DOHH2 (cell line): ENCODE data around the gene C2orf74.

Source experiments
- EZH2phosphoT487 ChIP-seq: fragments of 200-600 bp; sonication (generic); IDR thresholded peaks from 2 replicates; pipeline ENCODE4 v1.6.1; 2017; ENCODE audit warnings: borderline replicate concordance, mild to moderate bottlenecking, antibody characterized with exemption, low read length, moderate library complexity, mixed read lengths
- TF ChIP-seq, protein P1 (sequence below): fragments of 200-600 bp; sonication (generic); IDR thresholded peaks from one replicate; pipeline ENCODE4 v1.5.1; 2014; ENCODE audit warnings: antibody characterized with exemption, mild to moderate bottlenecking, low read depth, low read length; ENCODE audit not compliant: poor library complexity, severe bottlenecking

DNA sequence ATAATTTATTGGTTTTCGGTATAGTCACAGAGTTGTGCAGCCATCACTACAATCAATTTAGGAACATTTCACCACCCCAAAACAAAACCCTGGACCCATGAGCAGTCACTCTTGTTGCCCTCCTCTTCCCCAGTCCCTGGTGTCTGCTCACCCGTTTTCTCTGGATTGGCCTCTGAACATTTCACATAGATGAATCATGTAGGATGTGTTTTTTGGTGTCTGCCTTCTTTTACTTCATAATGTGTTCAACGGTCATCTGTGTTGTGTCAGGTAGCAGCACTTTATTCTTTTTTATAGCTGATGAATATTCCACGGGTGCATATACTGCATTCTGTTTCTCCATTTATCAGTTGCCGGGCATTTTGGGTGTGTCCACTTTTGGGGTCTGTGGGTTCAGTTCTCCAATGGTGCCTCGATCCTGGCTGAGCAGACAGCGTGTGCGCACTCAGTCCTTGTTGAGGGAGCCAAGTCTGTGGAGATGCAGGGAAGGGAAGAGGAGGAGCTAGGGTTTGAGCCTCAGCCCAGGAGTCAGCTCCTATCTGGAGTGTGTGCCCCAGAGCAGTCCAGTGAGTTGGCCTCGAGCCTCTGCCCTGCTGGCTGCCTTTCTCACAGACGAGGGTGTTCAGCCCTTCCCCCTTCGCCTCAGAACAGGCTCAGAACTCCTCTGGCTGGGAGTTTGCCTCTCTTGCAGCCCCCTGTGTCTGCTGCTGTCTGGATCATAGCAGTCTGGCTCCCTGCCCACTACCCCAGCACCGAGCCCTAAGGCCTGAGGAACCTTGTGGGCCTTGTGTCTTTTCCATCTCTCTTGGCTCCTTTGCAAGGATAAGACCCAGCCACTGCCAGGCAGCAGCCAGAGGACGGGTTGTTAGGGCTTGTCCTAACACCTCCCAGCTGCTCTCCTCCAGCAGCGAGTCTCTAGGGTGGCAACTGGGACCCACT, 18.0 kb downstream of the C2orf74 start:
- no peak for TF ChIP-seq EZH2phosphoT487
- TF ChIP-seq, protein P1, sequence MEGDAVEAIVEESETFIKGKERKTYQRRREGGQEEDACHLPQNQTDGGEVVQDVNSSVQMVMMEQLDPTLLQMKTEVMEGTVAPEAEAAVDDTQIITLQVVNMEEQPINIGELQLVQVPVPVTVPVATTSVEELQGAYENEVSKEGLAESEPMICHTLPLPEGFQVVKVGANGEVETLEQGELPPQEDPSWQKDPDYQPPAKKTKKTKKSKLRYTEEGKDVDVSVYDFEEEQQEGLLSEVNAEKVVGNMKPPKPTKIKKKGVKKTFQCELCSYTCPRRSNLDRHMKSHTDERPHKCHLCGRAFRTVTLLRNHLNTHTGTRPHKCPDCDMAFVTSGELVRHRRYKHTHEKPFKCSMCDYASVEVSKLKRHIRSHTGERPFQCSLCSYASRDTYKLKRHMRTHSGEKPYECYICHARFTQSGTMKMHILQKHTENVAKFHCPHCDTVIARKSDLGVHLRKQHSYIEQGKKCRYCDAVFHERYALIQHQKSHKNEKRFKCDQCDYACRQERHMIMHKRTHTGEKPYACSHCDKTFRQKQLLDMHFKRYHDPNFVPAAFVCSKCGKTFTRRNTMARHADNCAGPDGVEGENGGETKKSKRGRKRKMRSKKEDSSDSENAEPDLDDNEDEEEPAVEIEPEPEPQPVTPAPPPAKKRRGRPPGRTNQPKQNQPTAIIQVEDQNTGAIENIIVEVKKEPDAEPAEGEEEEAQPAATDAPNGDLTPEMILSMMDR = no peak
